H1 (cell line): ENCODE results near the gene SIGLEC10.
A peak's percentile ranks its signal among the peaks of the same experiment; 100 is the strongest.

Experiments used
- ASH2L ChIP-seq: fragments of 200-600, 300-600 bp; sonication (generic); IDR thresholded peaks from one replicate; pipeline ENCODE4 v1.7.1; 2017; ENCODE audit warnings: low read length
- BRCA1 ChIP-seq: IDR thresholded peaks from 2 replicates; pipeline ENCODE4 v1.6.1; 2012; ENCODE audit warnings: low read depth, low read length, improper control_type of control experiment
- EP300 ChIP-seq, 2 experiments: IDR thresholded peaks; 1 replicate in 1 of 2; 2 replicates in 1 of 2; pipeline ENCODE4 v1.6.1; 2011 to 2012; ENCODE audit warnings: low read depth in 2 of 2, low read length in 2 of 2, mild to moderate bottlenecking in 2 of 2, borderline replicate concordance in 1 of 2, inconsistent platforms in 1 of 2, moderate library complexity in 1 of 2
- EZH2 ChIP-seq: fragments of 200-600 bp; sonication (generic); IDR thresholded peaks from 2 replicates; pipeline ENCODE4 v1.7.1; 2012; ENCODE audit warnings: low read depth, mild to moderate bottlenecking, moderate library complexity, low read length, inconsistent platforms; ENCODE audit not compliant: severe bottlenecking
- GABPA ChIP-seq: IDR thresholded peaks from 2 replicates; pipeline ENCODE4 v1.6.1; 2011; ENCODE audit warnings: mild to moderate bottlenecking, low read length, moderate library complexity, borderline replicate concordance; ENCODE audit not compliant: insufficient read depth
- JUND ChIP-seq: IDR thresholded peaks from 2 replicates; pipeline ENCODE4 v1.6.1; 2011; ENCODE audit warnings: mild to moderate bottlenecking, improper control_type of control experiment, low read length
- POLR2A ChIP-seq, 2 experiments: IDR thresholded peaks; 1 replicate in 1 of 2; 2 replicates in 1 of 2; pipeline ENCODE4 v1.6.1; 2011; ENCODE audit warnings: low read depth in 2 of 2, low read length in 2 of 2, mild to moderate bottlenecking in 2 of 2; ENCODE audit errors: control extremely low read depth in 1 of 2
- SUZ12 ChIP-seq: fragments of 200-600 bp; sonication (generic); IDR thresholded peaks from 2 replicates; pipeline ENCODE4 v1.6.1; 2012; ENCODE audit warnings: mild to moderate bottlenecking, inconsistent platforms, low read length, moderate library complexity, mixed read lengths
- TF ChIP-seq, protein P1 (sequence below), 3 experiments: IDR thresholded peaks; 1 replicate in 2 of 3; 2 replicates in 1 of 3; pipeline versions ENCODE4 v1.5.1 to v1.6.1; 2011; ENCODE audit warnings: low read length in 3 of 3, mild to moderate bottlenecking in 3 of 3, inconsistent platforms in 2 of 3, low read depth in 1 of 3, moderate library complexity in 1 of 3; ENCODE audit not compliant: insufficient read depth in 1 of 3; ENCODE audit errors: control extremely low read depth in 1 of 3

DNA sequence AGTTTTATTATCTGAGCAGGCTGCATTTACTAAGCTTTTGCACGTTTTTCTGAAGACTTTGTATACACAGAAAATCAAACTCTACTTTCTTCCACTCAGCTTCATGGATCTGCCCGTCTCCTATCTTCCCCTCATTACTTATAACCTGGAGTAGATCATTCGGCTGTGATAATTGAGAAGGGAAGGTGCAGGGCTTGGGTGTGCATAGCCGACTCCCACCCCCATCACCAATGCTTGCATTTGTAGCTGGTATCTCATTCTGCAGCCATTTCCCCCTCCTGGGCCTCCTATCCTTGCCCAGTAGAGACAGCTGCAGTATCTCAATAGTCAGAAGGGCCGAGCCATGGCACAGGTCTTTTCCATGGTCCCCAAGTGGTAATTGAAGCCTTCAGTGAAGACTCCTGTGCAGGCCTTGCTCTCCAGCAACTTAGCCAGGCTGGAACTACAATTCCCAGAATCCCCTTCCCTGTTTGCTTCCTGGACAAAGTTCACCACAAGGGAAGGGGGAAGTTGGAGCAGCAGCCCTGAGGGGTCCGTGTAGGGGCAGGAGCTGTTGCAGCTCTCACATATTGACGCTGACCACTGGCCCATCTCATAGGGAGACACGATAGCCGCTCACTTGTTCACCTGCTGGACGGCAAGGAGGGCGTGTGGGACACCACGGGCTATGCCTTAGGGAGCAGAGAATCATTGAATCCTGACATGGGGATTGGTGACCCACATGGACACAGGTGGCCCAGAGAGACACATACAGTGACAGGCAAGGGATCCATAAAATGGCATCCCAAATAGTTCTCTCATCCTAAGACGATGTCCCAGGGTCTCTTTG, 42.9 kb upstream of the SIGLEC10 start:
- no peak for TF ChIP-seq JUND
- no peak for TF ChIP-seq BRCA1
- no peak for TF ChIP-seq POLR2A (IDR thresholded peaks at IDR 0.05; ENCODE audit: control extremely low read depth in 1 of 2, low read depth in 2 of 2, low read length in 2 of 2)
- TF ChIP-seq, protein P1, sequence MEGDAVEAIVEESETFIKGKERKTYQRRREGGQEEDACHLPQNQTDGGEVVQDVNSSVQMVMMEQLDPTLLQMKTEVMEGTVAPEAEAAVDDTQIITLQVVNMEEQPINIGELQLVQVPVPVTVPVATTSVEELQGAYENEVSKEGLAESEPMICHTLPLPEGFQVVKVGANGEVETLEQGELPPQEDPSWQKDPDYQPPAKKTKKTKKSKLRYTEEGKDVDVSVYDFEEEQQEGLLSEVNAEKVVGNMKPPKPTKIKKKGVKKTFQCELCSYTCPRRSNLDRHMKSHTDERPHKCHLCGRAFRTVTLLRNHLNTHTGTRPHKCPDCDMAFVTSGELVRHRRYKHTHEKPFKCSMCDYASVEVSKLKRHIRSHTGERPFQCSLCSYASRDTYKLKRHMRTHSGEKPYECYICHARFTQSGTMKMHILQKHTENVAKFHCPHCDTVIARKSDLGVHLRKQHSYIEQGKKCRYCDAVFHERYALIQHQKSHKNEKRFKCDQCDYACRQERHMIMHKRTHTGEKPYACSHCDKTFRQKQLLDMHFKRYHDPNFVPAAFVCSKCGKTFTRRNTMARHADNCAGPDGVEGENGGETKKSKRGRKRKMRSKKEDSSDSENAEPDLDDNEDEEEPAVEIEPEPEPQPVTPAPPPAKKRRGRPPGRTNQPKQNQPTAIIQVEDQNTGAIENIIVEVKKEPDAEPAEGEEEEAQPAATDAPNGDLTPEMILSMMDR (IDR thresholded peaks at IDR 0.05; ENCODE audit: control extremely low read depth in 1 of 3, insufficient read depth in 1 of 3, low read depth in 1 of 3, low read length in 3 of 3), result no peak
- no peak for TF ChIP-seq EP300 (IDR thresholded peaks at IDR 0.05; ENCODE audit: borderline replicate concordance in 1 of 2, low read depth in 2 of 2, low read length in 2 of 2)
- TF ChIP-seq ASH2L, result no peak
- no peak for TF ChIP-seq SUZ12
- no peak for TF ChIP-seq EZH2
- peak; percentile 87; the same call in 1 of the 2 replicates for TF ChIP-seq GABPA
